Esophagus (tissue), 2 donors: ENCODE measurements around the gene JUN. TPM values are rescaled to one million over a fixed set of nuclear protein-coding genes. Genes with fewer than 3 reads are reported as not detected.

Source experiments
- H3K27ac ChIP-seq, 2 donors: one replicate each; pipeline ENCODE4 v1.5.1; 2013; ENCODE audit warnings: low read depth in 2 of 2, mild to moderate bottlenecking in 2 of 2, inconsistent platforms in 1 of 2, low read length in 1 of 2, moderate library complexity in 1 of 2
- H3K27me3 ChIP-seq, 2 donors: one replicate each; pipeline ENCODE4 v1.6.1; 2013; ENCODE audit warnings: low read length in 2 of 2, control low read depth in 1 of 2, mild to moderate bottlenecking in 1 of 2; ENCODE audit not compliant: insufficient read depth in 2 of 2, control insufficient read depth in 1 of 2
- H3K36me3 ChIP-seq, 2 donors: one replicate each; pipeline ENCODE4 v1.6.1; 2013; ENCODE audit warnings: low read length in 1 of 2; ENCODE audit not compliant: control insufficient read depth in 2 of 2, insufficient read depth in 2 of 2
- H3K4me1 ChIP-seq, 2 donors: one replicate each; pipeline ENCODE4 v1.6.1; 2013; ENCODE audit warnings: low read length in 1 of 2; ENCODE audit not compliant: control insufficient read depth in 2 of 2, insufficient read depth in 2 of 2
- H3K4me3 ChIP-seq, 2 donors: one replicate each; pipeline ENCODE4 v1.5.1; 2013; ENCODE audit warnings: low read length in 2 of 2, mild to moderate bottlenecking in 2 of 2, low read depth in 1 of 2, moderate library complexity in 1 of 2
- H3K9me3 ChIP-seq, 2 donors: one replicate each; pipeline ENCODE4 v1.6.1; 2013; ENCODE audit warnings: mild to moderate bottlenecking in 2 of 2, low read depth in 1 of 2, low read length in 1 of 2, moderate library complexity in 1 of 2; ENCODE audit not compliant: control insufficient read depth in 2 of 2, insufficient read depth in 1 of 2
- WGBS, 2 donors: extraction: QIAGEN DNeasy Blood & Tissue Kit; methylation state at CpG; one replicate each; pipeline ENCODE4 v1.1.7; 2013; 5-methylcytosine and 5-hydroxymethylcytosine counted together
- polyA plus RNA-seq, 2 donors: library from polyadenylated mRNA; stranded (reverse); fragments of 200-250 nt; gene quantifications; one replicate each; pipeline ENCODE4 v1.2.3, GENCODE V29; 2013
- donor health status: healthy with polysubstance abuse.
- donor health status: Bipolar disorder and iron deficiency.

The JUN gene
- polyA plus RNA-seq, 2 donors, result 31.2 to 42.9 TPM

GRCh38 chr1:58799650-58800049 is 15.8 kb upstream of the JUN start:
- WGBS, 2 donors, result 89 to 94% methylated on average over 1 of the region's 1 CpG
- Histone ChIP-seq H3K9me3 (no peaks in the 10 kb centered on the region), H3K36me3 (no peaks in the 10 kb centered on the region), H3K4me3 (no peak overlapping the region), H3K27ac (no peak overlapping the region), H3K4me1 (peaks cover 0 to 3% of the 10 kb centered on the region in 2 donors), H3K27me3 (no peaks in the 10 kb centered on the region)

GRCh38 chr1:58798910-58799442 is 15.1 kb upstream of the JUN start:
- H3K4me1 ChIP-seq, result peaks cover 0 to 3% of the 10 kb centered on the region in 2 donors
- 83 to 93% methylated on average over 1 of the region's 1 CpG for WGBS, 2 donors
- H3K4me3 ChIP-seq, result no peak overlapping the region
- no peaks in the 10 kb centered on the region for H3K36me3 ChIP-seq
- H3K27me3 ChIP-seq, result no peaks in the 10 kb centered on the region
- H3K9me3 ChIP-seq, result no peaks in the 10 kb centered on the region
- no peak overlapping the region for H3K27ac ChIP-seq

GRCh38 chr1:58796416-58796815 is 12.6 kb upstream of the JUN start:
- H3K4me1 ChIP-seq, result no peaks in the 10 kb centered on the region
- no peak overlapping the region for H3K4me3 ChIP-seq
- no peaks in the 10 kb centered on the region for H3K9me3 ChIP-seq
- H3K36me3 ChIP-seq, result no peaks in the 10 kb centered on the region
- H3K27ac ChIP-seq, result no peak overlapping the region
- H3K27me3 ChIP-seq, result no peaks in the 10 kb centered on the region

- Histone ChIP-seq H3K4me1 (peaks cover 0 to 3% of the 10 kb centered on the region in 2 donors), H3K4me3 (no peak overlapping the region), H3K9me3 (no peaks in the 10 kb centered on the region), H3K27ac (no peak overlapping the region), H3K36me3 (no peaks in the 10 kb centered on the region), H3K27me3 (no peaks in the 10 kb centered on the region)
- WGBS, 2 donors, result 87 to 92% methylated on average over 3 of the region's 3 CpGs
Measured at GRCh38 chr1:58794585-58794984, 10.7 kb upstream of the JUN start.

GRCh38 chr1:58792846-58793245 is 9.0 kb upstream of the JUN start:
- Histone ChIP-seq H3K4me3 (no peak overlapping the region), H3K36me3 (no peaks in the 10 kb centered on the region), H3K4me1 (peaks cover 0 to 5% of the 10 kb centered on the region in 2 donors), H3K27ac (no peak overlapping the region), H3K9me3 (no peaks in the 10 kb centered on the region), H3K27me3 (no peaks in the 10 kb centered on the region)
- 90 to 93% methylated on average over 6 of the region's 6 CpGs for WGBS, 2 donors

GRCh38 chr1:58791106-58791505 is 7.3 kb upstream of the JUN start:
- H3K36me3 ChIP-seq, result no peaks in the 10 kb centered on the region
- WGBS, 2 donors, result 91 to 97% methylated on average over 1 of the region's 1 CpG
- no peaks in the 10 kb centered on the region for H3K9me3 ChIP-seq
- peaks cover 0 to 5% of the 10 kb centered on the region in 2 donors for H3K4me1 ChIP-seq
- no peak overlapping the region for H3K27ac ChIP-seq
- H3K4me3 ChIP-seq, result no peak overlapping the region
- no peaks in the 10 kb centered on the region for H3K27me3 ChIP-seq

GRCh38 chr1:58789996-58790660 is 6.3 kb upstream of the JUN start:
- Histone ChIP-seq H3K4me3 (no peak overlapping the region), H3K4me1 (peaks cover 0 to 5% of the 10 kb centered on the region in 2 donors), H3K27me3 (no peaks in the 10 kb centered on the region), H3K36me3 (no peaks in the 10 kb centered on the region), H3K9me3 (no peaks in the 10 kb centered on the region), H3K27ac (no peak overlapping the region)
- WGBS, 2 donors, result 90 to 92% methylated on average over 1 of the region's 1 CpG

GRCh38 chr1:58789322-58789856 is 5.5 kb upstream of the JUN start:
- 67 to 77% methylated on average over 6 of the region's 6 CpGs for WGBS, 2 donors
- Histone ChIP-seq H3K4me3 (no peak overlapping the region), H3K9me3 (no peaks in the 10 kb centered on the region), H3K4me1 (peaks cover 0 to 5% of the 10 kb centered on the region in 2 donors), H3K36me3 (no peaks in the 10 kb centered on the region), H3K27me3 (no peaks in the 10 kb centered on the region), H3K27ac (peak overlapping the region in 1 of 2 donors; percentile 8)

GRCh38 chr1:58788259-58788658 is 4.4 kb upstream of the JUN start:
- WGBS, 2 donors, result 92 to 96% methylated on average over 3 of the region's 3 CpGs

GRCh38 chr1:58786927-58787245 is 3.0 kb upstream of the JUN start:
- H3K9me3 ChIP-seq, result no peaks in the 10 kb centered on the region
- no peaks in the 10 kb centered on the region for H3K27me3 ChIP-seq
- no peak overlapping the region for H3K4me3 ChIP-seq
- H3K36me3 ChIP-seq, result peaks cover 0 to 8% of the 10 kb centered on the region in 2 donors
- WGBS, 2 donors, result 91 to 98% methylated on average over 2 of the region's 2 CpGs
- H3K27ac ChIP-seq, result peak overlapping the region in 1 of 2 donors; percentile 35
- H3K4me1 ChIP-seq, result peaks cover 0 to 5% of the 10 kb centered on the region in 2 donors

More at GRCh38 chr1:58788259-58788658, 4.4 kb upstream of the JUN start:
- Histone ChIP-seq H3K4me1 (peaks cover 0 to 5% of the 10 kb centered on the region in 2 donors), H3K27ac (no peak overlapping the region), H3K9me3 (no peaks in the 10 kb centered on the region), H3K36me3 (no peaks in the 10 kb centered on the region), H3K4me3 (no peak overlapping the region), H3K27me3 (no peaks in the 10 kb centered on the region)
